Pulmonary artery endothelial cell (primary cell): ENCODE data around the gene SCT. TPM values are rescaled to one million over a fixed set of nuclear protein-coding genes. Genes with fewer than 3 reads are reported as not detected.

Experiments used
- DNase-seq: peaks from one replicate; pipeline ENCODE4 v3.0.0-alpha.2; 2011; ENCODE audit warnings: low read depth, low spot score
- total RNA-seq: library from RNA; depleted of rRNA; stranded (reverse); fragments of >200 nt; gene quantifications from 2 replicates; pipeline ENCODE4 v1.2.3, GENCODE V29; 2014

The SCT gene
- total RNA-seq, 1 donor from 2014 or later, result not detected

DNA sequence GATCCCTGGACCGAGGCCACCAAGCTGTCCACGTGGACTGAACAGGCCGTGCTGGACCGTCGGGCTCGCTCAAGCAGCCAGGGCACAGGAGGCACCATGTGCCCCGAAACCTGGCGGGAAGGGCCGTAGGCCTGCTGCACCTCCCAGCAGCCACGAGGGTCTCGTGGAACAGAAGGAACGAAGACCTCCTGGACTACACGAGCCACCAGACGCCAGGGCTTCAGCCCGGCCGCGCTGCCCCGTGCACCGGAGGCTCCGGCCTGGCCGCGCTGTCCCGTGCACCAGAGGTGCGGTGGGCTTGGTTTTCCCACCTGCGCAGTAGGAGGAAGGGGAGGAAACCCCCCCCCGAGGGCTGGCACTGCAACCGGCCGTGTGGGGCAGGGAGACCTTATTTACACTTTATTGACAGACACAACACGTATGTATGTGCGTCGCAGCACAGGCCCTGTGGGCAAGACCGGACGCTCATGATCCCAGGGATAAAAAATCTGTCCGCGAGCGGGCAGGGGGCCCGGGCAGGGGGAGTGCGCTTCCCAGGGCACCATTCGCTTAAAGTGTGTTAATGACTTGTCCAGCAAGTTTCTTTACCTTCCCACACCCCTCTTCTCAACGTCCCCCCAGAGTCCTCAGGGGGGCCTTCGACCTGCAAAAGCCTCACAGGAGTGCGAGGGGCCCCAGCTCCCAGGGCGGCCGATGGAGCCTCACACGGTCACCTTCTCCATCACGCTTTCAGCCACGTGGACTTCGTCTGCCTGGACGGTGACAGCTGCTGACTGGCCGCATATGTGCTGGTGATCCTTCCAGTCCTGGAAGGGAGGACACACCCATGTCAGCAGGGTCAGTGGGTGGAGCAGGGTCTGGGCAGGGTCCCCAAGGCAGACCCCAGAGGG, 17.1 kb upstream of the SCT start:
- DNase-seq, result no peak

DNA sequence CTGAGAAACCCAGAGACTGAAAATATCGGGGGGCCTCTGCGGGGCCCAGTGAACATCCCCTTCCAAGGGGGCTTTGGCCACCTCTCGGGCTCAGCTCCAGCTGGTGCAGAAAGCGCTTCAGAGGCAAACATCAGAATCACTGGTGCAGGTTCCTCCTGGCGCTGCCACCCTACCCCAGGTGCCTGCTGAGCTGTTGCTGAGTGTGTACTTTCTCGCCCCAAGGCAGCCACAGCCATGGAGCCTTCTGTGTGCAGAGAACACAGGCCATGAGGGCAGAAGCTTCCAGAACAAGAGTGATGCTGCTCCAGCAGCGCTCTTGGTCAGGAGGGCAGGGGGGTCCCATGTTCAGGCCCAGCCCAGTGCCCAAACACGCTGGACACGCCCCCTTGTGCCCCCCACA, 16.4 kb upstream of the SCT start:
- DNase-seq, result no peak

DNA sequence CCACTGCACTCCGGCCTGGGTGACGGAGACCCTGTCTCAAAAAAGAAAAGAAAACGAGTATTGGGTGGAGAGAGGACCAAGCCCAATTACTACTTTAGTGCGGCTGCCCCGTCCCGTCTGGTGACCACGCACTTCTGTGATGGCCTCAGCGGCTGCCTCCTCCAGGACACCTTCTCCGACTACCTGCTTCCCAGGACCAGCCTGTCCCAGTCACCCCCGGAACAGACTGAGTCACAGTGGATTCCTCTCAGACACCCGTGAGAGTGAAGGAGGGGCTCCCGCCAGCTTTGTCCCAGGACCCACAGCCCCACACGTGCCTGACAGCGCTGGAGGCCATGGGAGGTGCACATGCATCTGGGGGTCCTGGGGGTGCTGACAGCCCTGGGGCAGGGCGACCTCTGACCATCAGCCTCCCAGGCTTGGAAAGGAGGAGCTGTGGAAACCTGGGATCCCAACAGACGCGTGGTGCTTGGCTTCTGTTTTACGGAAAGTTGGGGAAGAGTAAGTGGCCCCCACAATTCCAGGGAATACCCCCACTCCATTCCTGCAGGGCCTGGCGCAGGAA, 14.9 kb upstream of the SCT start:
- no peak for DNase-seq

DNA sequence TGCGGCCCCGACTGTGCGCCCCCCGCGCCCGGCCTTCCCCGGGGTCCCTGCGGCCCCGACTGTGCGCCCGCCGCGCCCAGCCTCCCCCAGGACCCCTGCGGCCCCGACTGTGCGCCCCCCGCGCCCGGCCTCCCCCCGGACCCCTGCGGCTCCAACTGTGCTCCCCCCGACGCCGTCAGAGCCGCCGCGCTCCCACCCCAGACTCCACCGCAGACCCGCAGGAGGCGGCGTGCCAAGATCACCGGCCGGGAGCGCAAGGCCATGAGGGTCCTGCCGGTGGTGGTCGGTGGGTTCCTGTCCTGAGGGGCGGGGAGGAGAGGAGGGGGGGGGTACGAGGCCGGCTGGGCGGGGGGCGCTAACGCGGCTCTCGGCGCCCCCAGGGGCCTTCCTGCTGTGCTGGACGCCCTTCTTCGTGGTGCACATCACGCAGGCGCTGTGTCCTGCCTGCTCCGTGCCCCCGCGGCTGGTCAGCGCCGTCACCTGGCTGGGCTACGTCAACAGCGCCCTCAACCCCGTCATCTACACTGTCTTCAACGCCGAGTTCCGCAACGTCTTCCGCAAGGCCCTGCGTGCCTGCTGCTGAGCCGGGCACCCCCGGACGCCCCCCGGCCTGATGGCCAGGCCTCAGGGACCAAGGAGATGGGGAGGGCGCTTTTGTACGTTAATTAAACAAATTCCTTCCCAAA, 13.2 kb upstream of the SCT start:
- DNase-seq, result no peak

DNA sequence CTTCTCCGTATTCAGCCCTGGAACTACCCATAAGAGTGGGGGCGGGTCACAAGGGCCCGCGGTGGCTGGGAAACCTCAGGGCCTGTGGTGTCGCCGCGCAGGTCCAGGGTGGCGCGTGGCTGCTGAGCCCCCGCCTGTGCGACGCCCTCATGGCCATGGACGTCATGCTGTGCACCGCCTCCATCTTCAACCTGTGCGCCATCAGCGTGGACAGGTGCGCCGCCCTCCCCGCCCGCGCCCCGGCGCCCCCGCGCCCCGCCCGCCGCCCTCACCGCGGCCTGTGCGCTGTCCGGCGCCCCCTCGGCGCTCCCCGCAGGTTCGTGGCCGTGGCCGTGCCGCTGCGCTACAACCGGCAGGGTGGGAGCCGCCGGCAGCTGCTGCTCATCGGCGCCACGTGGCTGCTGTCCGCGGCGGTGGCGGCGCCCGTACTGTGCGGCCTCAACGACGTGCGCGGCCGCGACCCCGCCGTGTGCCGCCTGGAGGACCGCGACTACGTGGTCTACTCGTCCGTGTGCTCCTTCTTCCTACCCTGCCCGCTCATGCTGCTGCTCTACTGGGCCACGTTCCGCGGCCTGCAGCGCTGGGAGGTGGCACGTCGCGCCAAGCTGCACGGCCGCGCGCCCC, 12.5 kb upstream of the SCT start:
- DNase-seq, result no peak

DNA sequence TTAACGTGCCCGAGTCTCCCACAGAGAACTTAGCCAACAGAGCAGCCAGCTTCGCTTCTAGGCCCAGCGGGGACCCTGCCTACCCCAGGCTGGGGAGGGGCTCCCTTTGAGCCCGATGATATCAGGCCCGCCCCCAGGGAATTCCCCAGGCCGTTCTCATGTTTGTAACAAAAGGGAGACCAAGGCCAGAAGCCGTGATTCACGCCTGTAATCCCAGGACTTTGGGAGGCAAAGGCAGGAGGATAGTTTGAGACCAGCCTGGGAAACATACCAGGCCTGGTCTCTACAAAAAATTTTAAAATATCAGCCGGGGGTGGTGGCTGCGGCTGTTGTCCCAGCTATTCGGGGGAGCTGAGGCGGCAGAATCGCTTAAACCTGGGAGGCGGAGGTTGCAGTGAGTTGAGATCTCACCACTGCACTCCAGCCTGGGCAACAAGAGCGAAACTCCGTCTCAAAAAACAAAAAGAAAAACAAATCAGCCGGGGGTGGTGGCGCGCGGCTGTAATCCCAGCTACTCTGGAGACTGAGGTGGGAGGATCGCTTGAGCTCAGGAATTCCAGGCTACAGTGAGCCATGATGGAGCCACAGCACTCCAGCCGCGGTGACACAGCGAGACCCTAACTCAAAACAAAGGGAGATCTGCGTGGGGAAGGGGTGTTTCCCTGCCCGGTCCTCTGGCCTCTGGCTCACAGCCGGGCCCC, 11.8 kb upstream of the SCT start:
- no peak for DNase-seq

DNA sequence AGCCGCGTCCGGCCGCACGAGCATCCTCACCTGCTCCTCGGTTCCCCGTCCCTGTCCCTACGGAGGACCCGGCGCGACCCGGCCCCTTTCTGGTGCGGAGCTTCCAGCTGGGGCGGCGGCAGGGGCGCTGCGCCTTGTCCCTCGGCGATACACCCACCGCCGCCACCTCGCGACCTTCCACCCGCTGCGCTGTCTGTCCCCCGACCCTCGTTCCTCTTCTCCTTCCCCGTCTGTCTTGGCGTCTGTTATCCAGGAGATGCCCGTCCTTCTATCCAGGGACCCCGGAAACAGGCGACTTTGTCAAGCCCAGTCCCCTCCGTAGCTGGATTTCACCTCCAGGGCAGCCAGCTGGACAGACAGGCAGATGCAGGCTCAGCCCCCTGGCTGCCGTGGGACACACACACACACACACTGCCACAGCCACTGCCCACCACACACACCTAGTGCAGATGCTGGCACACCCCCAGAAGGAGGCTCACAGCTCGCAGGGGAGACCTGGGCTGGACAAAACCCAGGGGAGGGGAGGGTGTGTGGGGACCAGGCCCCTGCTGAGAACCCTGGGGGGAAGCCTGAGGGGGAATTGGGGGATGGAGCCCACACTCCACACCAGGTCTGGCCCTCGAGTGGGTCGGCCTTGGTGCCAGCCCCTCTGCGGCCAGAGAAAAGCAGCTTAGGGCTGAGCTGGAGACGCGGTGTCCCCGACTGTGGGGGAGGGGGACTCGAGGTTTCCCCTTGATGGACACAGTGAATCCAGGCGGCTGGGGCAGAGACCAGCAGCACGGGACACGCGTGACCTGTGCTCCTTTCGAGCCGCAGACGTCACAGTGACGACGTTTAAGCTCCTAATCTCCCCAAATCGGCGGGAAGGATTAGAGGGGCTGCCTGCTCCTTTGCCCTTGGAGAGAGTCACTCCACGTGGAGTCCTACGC, 10.9 kb upstream of the SCT start:
- DNase-seq, result no peak

DNA sequence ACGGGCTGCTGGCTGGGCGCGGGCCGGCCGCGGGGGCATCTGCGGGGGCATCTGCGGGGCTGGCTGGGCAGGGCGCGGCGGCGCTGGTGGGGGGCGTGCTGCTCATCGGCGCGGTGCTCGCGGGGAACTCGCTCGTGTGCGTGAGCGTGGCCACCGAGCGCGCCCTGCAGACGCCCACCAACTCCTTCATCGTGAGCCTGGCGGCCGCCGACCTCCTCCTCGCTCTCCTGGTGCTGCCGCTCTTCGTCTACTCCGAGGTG, 10.3 kb upstream of the SCT start:
- DNase-seq, result no peak

DNA sequence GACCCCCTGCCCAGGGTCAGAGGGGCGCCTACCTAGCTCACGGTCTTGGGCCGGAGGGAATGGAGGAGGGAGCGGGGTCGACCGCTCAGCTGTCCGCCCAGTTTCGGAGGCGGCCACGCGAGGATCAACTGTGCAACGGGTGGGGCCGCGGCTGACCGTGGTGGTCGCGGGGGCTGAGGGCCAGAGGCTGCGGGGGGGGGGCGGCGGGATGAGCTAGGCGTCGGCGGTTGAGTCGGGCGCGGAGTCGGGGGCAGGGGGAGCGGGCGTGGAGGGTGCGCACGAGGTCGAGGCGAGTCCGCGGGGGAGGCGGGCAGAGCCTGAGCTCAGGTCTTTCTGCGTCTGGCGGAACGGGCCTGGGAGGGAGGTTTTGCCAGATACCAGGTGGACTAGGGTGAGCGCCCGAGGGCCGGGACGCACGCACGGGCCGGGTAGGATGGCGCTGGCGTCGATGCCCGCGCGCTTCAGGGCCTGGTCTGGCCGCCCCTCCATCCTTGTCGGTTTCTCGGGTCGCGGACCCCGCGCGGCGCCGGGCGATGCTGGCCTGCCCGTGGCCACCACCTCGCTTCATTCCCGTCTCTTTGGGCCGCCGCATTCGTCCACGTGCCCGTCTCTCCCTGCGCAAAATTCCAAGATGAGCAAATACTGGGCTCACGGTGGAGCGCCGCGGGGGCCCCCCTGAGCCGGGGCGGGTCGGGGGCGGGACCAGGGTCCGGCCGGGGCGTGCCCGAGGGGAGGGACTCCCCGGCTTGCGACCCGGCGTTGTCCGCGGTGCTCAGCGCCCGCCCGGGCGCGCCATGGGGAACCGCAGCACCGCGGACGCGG, 9.7 kb upstream of the SCT start, which contains the start of gene DRD4:
DRD4 (plus strand) TSS at position 759 of the 822 bp plus-strand sequence; CDS start at position 795, 36 bp downstream.
- no peak for DNase-seq

DNA sequence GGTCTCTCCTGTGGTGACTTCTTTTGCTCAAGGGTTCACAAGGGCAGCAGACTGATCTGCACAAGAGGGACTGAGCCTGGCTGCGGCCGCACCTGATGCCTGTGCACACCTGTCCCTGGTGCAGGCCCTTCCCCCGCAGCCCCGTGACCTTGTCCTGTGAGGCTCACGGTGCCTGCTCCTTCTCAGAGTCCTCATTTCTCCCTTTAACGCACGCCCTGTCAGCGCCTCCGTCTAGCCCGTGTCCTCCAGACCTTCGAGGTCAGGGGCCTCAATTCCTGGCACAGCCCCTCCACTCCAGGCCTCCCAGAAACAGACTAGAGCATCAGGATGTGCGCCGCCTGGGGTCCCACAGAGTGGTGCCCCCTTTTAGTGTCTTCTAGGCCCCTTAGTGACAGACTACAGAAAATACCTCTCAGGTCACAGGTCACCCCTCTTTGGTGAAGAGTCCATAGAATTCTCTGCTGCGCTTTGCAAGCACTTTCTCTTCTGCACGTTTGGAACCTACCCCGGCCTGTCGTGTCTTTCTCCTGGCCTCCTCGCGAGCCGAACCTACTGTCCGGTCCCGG, 9.0 kb upstream of the SCT start:
- no peak for DNase-seq

DNA sequence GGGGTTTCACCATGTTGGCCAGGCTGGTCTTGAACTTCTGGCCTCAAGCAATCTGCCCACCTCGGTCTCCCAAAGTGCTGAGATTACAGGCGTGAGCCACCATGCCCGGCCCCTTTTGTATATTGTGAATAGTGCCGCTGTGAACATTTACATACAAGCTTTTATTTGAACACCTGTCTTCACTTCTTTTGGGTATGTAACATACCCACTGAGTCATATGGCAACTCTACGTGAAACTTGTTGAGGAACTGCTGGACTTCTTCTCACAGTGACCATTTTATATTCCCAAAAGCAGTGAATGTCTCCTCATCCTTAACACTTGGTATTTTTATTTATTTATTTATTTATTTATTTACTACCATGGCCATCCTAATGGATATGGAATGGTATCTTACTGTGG, 3.9 kb upstream of the SCT start:
- DNase-seq, result no peak

DNA sequence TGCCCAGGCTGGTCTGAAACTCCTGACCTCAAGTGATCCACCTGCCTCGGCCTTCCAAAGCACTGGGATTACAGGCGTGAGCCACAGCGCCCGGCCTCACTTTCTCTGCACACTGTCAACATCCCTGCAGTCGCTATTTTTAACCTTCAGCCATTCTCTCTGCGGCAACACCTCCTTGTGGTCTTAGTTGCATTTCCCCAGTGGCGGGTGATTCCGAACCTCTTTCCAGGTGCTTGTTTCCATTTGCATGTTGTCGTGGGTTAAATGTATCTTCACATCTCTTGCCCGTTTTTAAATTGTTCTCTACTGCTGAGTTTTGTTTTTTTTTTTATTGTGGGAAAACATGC, 2.2 kb upstream of the SCT start:
- DNase-seq, result no peak

DNA sequence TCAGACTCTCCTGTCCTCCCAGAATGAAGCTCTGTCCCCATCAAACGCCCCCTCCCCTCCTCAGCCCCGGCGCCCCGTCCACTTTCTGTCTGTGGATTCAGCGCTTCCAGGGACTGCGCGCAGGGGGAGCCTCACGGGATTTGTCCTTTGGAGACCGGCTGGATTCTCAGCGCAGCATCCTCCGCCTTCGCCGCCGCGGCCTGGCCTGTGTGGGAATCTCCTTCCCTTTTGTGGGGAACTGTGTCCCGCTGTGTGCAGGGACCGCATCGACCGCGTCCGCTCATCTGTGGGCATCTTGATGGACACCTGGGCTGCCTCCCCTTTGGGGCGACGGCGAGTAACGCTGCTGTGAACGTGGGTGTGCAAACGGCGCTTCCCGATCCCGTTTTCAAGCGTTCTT, 1.1 kb upstream of the SCT start:
- DNase-seq, result no peak

DNA sequence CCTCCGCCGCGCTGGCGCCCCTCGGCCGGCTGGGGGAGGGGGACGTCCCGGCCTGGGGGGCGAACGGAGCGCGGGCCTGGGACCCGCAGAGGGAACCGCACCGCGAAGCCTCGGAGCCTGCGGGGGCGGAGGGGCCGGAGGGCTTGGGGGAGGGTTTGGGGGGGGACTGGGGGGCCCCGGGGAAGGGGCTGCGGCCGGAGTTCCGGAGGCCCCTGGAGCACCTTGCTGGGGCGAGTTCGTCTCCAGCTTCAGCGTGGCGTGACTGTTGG, 261 bp upstream of the SCT start:
- DNase-seq, result no peak

DNA sequence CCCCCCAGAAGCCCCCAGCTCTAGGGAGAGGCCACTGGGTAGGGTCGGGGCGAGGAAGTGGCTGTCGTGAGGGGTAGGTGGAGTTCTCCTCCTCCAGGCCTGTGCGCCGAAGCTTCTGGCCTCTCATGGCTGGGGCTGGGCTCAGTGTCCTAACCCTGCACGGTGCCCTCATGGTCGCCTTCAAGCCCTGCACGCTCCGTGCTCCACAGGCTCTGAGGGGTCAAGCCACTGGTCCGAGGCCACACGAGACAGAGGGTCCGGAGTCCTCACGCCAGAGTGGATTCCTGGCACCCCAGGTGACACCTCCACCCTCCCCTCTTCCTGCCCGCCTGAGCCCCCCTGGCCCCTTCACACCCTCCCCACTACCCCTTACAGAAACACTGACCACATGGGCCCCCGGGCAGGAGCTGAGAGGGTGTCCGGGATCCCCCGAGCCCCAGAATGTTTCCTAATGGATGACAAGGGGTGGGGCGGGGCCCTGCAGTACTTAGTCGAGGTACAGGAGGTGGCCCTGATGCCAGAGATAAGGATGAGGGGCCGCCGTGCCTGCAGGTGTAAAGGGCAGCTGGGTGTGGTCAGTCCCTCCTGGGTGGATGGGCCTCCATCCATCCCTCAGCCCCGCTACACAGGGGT, 1.2 kb downstream of the SCT start:
- no peak for DNase-seq

DNA sequence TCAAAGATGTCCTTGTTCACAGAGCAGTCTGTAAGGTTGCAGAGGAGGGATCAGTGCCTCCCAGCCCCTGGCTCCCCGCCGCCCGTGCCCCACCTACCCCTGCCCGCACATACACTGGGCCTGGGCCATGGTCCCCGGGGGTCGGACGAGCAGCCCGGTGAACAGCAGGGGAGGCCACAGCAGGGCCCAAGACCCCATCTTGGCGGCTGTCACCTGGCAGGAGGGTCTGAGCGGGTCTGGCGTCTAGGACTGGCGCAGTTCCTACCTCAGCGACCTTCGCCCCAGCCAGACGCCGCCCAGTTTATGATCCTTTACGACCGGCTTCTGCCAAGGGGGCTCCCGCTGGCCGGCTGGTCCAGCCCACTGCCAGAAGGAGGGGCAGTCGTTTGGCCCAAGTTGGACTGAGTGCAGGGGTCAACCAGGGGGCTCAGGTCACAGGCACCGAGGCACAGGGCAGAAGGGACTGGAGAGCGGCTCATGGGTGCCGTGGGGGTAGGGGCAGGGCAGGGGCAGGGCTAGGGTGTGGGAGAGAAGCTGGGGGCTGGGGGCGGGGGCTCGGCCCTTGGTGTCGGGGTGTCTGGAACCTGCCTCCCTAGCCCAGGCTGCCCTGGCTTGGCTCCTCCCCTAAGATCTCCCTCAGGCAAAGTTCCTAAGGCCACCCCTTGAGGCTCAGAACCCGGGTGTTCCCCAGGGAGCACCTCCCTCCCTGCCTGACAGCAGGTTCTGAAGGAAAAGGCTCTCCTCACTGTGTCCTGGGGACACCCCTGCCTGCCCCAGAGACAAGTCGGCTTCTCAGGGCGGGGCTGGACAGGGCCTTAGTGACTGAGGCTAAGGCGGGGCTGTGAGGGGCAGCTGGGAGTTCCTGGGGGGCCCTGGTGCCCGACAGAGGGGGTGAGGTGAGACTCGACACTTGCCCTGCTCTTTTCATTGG, 2.0 kb downstream of the SCT start, which contains the start of gene CDHR5:
CDHR5 (minus strand) TSS at position 251 of the 931 bp plus-strand sequence; CDS start at position 198, 53 bp downstream.
- no peak for DNase-seq

DNA sequence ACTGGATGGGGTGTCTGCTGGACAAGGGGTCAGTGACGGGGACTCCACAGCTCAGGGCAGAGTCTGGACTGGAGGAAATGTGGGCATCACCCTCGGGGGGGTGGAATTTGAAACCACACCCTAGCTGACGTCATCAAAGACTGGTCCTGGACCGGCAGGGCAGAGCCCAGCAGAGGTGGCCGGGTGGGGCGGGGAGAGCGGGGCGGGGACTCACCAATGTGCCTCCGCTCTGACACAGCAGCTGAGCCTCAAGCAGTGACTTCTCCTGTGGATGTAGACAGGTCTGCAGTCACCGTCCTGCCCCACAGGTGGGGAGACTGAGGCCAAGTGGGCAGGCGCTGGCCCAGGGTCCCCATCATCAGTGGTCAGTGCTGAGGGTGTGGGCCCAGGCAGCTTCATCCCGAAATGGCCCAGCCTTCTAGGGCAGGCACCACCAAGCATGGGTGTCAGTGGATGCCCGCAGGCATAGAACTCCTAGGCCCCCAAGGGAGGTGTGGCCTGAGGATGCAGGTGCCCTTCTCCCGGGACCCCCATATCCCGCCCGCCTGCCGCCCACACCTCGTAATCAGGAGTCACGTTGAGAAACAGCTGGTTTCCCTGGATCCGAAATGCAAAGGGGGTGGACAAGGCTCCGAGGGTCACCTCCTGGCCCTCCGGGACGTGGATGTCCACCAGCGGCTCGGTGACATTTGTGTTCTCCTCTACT, 2.8 kb downstream of the SCT start:
- no peak for DNase-seq
